WERI-Rb-1 (cell line): ENCODE measurements around the gene SHC3.

Experiments used
- DNase-seq: peaks from one replicate; pipeline ENCODE4 v3.0.0-alpha.2; 2020
- H3K27ac ChIP-seq: fragments of 250-450 bp; sonication (Bioruptor Pico); 2 replicates; pipeline ENCODE4 v1.5.1; 2020; ENCODE audit warnings: mild to moderate bottlenecking, moderate library complexity
- H3K27me3 ChIP-seq: fragments of 250-450 bp; sonication (Bioruptor Pico); 2 replicates; pipeline ENCODE4 v1.5.1; 2021; ENCODE audit warnings: mild to moderate bottlenecking, low read depth, moderate library complexity; ENCODE audit not compliant: insufficient read depth, severe bottlenecking
- H3K36me3 ChIP-seq: fragments of 250-450 bp; sonication (Bioruptor Pico); 2 replicates; pipeline ENCODE4 v1.5.1; 2020; ENCODE audit warnings: mild to moderate bottlenecking, moderate library complexity
- H3K4me3 ChIP-seq: 2 replicates; pipeline ENCODE4 v1.5.1; 2011; ENCODE audit warnings: low read depth, mild to moderate bottlenecking, control low read depth, low read length
- H3K9me3 ChIP-seq: fragments of 250-450 bp; sonication (Bioruptor Pico); 2 replicates; pipeline ENCODE4 v1.5.1; 2021; ENCODE audit warnings: mild to moderate bottlenecking, moderate library complexity; ENCODE audit not compliant: severe bottlenecking
- CTCF ChIP-seq: IDR thresholded peaks from 2 replicates; pipeline ENCODE4 v1.5.1; 2011; ENCODE audit warnings: low read depth, mild to moderate bottlenecking, control low read depth, inconsistent platforms, low read length

Gene SHC3

DNA sequence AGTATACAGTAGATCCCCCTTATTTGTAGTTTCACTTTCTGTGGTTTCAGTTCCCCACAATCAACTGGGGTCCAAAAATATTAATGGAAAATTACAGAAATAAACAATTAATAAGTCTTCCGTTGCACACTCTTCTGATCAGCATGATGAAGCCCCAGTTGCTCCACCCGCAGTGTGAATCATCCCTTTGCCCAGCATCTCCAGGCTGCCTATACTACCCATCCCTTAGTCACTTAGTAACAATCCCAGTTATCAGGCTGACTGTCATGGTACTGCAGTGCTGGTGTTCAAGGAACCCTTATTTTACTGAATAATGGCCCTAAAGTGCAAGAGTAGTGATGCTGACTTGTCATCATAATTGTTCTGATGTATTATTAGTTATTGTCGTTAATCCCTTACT lies 28.9 kb downstream of the SHC3 start:
- no peak for TF ChIP-seq CTCF
- no peaks in the 10 kb centered on the region for H3K27me3 ChIP-seq
- H3K4me3 ChIP-seq: no peak overlapping the region
- H3K27ac ChIP-seq: no peak overlapping the region
- no peak for DNase-seq
- H3K9me3 ChIP-seq: no peaks in the 10 kb centered on the region
- no peaks in the 10 kb centered on the region for H3K36me3 ChIP-seq

- no peaks in the 10 kb centered on the region for H3K36me3 ChIP-seq
- no peak overlapping the region for H3K4me3 ChIP-seq
- H3K27me3 ChIP-seq: no peaks in the 10 kb centered on the region
- H3K9me3 ChIP-seq: no peaks in the 10 kb centered on the region
- TF ChIP-seq CTCF: no peak
- no peak for DNase-seq
- no peak overlapping the region for H3K27ac ChIP-seq
Observed at GRCh38 chr9:89145097-89145496, 33.5 kb downstream of the SHC3 start.

DNA sequence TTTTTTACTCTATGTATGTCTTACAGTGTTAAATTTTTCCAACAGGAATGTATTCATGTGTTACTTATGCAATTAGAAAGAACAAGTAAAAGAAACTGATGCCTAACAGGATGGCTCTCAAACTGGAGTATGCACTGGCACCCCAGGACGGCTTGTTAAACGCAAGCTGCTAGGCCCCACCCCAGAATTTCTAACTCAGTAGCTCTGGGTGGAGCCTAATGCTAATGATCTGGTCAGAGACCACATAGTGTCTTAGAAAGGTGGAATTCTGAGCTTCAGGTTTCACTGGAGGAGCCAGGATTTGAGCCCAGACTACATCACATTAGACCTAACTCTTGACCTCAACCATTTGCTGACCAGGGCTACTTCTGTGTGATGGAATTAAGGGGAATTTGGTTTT lies 34.4 kb downstream of the SHC3 start:
- no peak for DNase-seq
- no peak for TF ChIP-seq CTCF

DNA sequence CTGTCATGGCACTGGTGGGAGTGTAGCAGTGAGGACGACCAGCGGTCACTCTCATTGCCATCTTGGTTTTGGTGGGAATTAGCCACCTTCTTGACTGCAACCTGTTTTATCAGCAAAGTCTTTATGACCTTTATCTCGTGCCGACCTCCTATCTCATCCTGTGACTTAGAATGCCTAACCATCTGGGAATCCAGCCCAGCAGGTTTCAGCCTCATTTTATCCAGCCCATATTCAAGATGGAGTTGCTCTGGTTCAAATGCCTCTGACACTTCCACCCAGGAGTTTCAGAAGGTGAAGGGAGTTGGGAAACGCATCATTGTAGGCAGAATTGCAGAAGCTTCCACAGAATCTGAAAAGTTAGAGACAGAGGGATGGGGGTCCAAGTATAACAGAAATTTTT lies 35.4 kb downstream of the SHC3 start:
- no peak for TF ChIP-seq CTCF
- no peaks in the 10 kb centered on the region for H3K27me3 ChIP-seq
- H3K27ac ChIP-seq: no peak overlapping the region
- no peaks in the 10 kb centered on the region for H3K9me3 ChIP-seq
- DNase-seq: no peak
- no peak overlapping the region for H3K4me3 ChIP-seq
- no peaks in the 10 kb centered on the region for H3K36me3 ChIP-seq

More for the DNA sequence above, 34.4 kb downstream of the SHC3 start:
- Histone ChIP-seq H3K36me3 (no peaks in the 10 kb centered on the region), H3K9me3 (no peaks in the 10 kb centered on the region), H3K4me3 (no peak overlapping the region), H3K27ac (no peak overlapping the region), H3K27me3 (no peaks in the 10 kb centered on the region)

GRCh38 chr9:89139455-89139854 lies 39.2 kb downstream of the SHC3 start:
- Histone ChIP-seq H3K9me3 (no peaks in the 10 kb centered on the region), H3K4me3 (no peak overlapping the region), H3K27me3 (no peaks in the 10 kb centered on the region), H3K36me3 (no peaks in the 10 kb centered on the region), H3K27ac (no peak overlapping the region)
- no peak for DNase-seq
- no peak for TF ChIP-seq CTCF
